GM06990 (cell line): Measurements from ENCODE around the gene FKBP4.

ENCODE experiments used
- DNase-seq: peaks from one replicate; pipeline ENCODE4 v3.0.0-alpha.2; 2011; ENCODE audit not compliant: insufficient read length; ENCODE audit errors: extremely low read depth
- H3K27me3 ChIP-seq: replicated peaks from 2 replicates; pipeline ENCODE4 v1.6.0; 2011; ENCODE audit warnings: low read length; ENCODE audit not compliant: control insufficient read depth, insufficient read depth
- H3K36me3 ChIP-seq: 2 replicates; pipeline ENCODE4 v1.5.1; 2011; ENCODE audit warnings: low read length; ENCODE audit not compliant: control insufficient read depth, insufficient read depth
- H3K4me3 ChIP-seq: replicated peaks from 2 replicates; pipeline ENCODE4 v1.5.1; 2011; ENCODE audit warnings: low read depth, mild to moderate bottlenecking, control low read depth, low read length
- CTCF ChIP-seq: IDR thresholded peaks from 2 replicates; pipeline ENCODE4 v1.5.1; 2011; ENCODE audit warnings: low read length, control low read depth, mild to moderate bottlenecking, inconsistent platforms; ENCODE audit not compliant: insufficient read depth, poor library complexity, severe bottlenecking

The FKBP4 gene

GRCh38 chr12:2829275-2829674 lies 34.5 kb downstream of the FKBP4 start:
- no peak for TF ChIP-seq CTCF
- DNase-seq = no peak
- Histone ChIP-seq H3K36me3 (peaks cover 23% of the 10 kb centered on the region), H3K4me3 (no peak overlapping the region), H3K27me3 (no peaks in the 10 kb centered on the region)

GRCh38 chr12:2832550-2833127 lies 37.9 kb downstream of the FKBP4 start:
- H3K36me3 ChIP-seq = peaks cover 10% of the 10 kb centered on the region
- TF ChIP-seq CTCF = no peak
- H3K27me3 ChIP-seq = no peaks in the 10 kb centered on the region
- no peak overlapping the region for H3K4me3 ChIP-seq
- no peak for DNase-seq

- TF ChIP-seq CTCF = no peak
- no peak for DNase-seq
- H3K27me3 ChIP-seq = no peaks in the 10 kb centered on the region
- no peak overlapping the region for H3K4me3 ChIP-seq
- H3K36me3 ChIP-seq = peaks cover 7% of the 10 kb centered on the region
Observed at GRCh38 chr12:2833327-2833726, 38.6 kb downstream of the FKBP4 start.

- no peaks in the 10 kb centered on the region for H3K27me3 ChIP-seq
- no peak overlapping the region for H3K4me3 ChIP-seq
- TF ChIP-seq CTCF = no peak
- no peak for DNase-seq
- peaks cover 7% of the 10 kb centered on the region for H3K36me3 ChIP-seq
Observed at GRCh38 chr12:2833810-2834209, 39.0 kb downstream of the FKBP4 start.

GRCh38 chr12:2834581-2835491 lies 40.1 kb downstream of the FKBP4 start, which contains the start of gene NRIP2:
Gene NRIP2 (minus strand): TSS chr12:2835035. CDS start chr12:2834983, 52 bp downstream.
- no peak for TF ChIP-seq CTCF
- Histone ChIP-seq H3K4me3 (no peak within 1 kb of the TSS), H3K27me3 (no peaks in the 10 kb centered on the region), H3K36me3 (peaks cover 7% of the 10 kb centered on the region)
- no peak for DNase-seq
